ENCODE data around the gene CLIP1.

The CLIP1 gene

GRCh38 chr12:122312926-122313325 is 109.5 kb downstream of the CLIP1 start:
- Histone ChIP-seq H3K27ac (ENCODE audit: low read depth, low read length, poor library complexity, severe bottlenecking) (no peak overlapping the region), H3K9me2 (ENCODE audit: low read depth, low read length) (no peaks in the 10 kb centered on the region), H3K4me2 (ENCODE audit: low read length) (no peak overlapping the region), H3K9me3 (ENCODE audit: low read length) (no peaks in the 10 kb centered on the region), H3K4me1 (ENCODE audit: insufficient read depth, low read length, severe bottlenecking) (peaks cover 21% of the 10 kb centered on the region), H3K9ac (ENCODE audit: low read length) (no peak overlapping the region), H3K4me3 (ENCODE audit: low read depth, low read length, poor library complexity, severe bottlenecking) (no peak overlapping the region), H3F3A (ENCODE audit: insufficient read depth, low read length) (no peaks in the 10 kb centered on the region), H3K36me3 (ENCODE audit: insufficient read depth, low read length) (peaks cover 15% of the 10 kb centered on the region), H3K27me3 (ENCODE audit: insufficient read depth, low read length) (no peaks in the 10 kb centered on the region), H3K79me2 (ENCODE audit: insufficient read depth, low read length) (no peaks in the 10 kb centered on the region), H2AFZ (ENCODE audit: low read length) (no peak overlapping the region), H4K20me1 (ENCODE audit: insufficient read depth, low read length) (no peaks in the 10 kb centered on the region)
- TF ChIP-seq EZH2 (IDR thresholded peaks at IDR 0.05; ENCODE audit: borderline replicate concordance, low read length) = no peak
- no peak for TF ChIP-seq CTCF (IDR thresholded peaks at IDR 0.05; ENCODE audit: low read length)

GRCh38 chr12:122311696-122312095 is 110.8 kb downstream of the CLIP1 start:
- H3K9ac ChIP-seq (ENCODE audit: low read length) = no peak overlapping the region
- no peaks in the 10 kb centered on the region for H3K79me2 ChIP-seq (ENCODE audit: insufficient read depth, low read length)
- H3K9me3 ChIP-seq (ENCODE audit: low read length) = no peaks in the 10 kb centered on the region
- no peak overlapping the region for H3K27ac ChIP-seq (ENCODE audit: low read depth, low read length, poor library complexity, severe bottlenecking)
- H3K4me3 ChIP-seq (ENCODE audit: low read depth, low read length, poor library complexity, severe bottlenecking) = no peak overlapping the region
- H3K27me3 ChIP-seq (ENCODE audit: insufficient read depth, low read length) = no peaks in the 10 kb centered on the region
- no peaks in the 10 kb centered on the region for H3F3A ChIP-seq (ENCODE audit: insufficient read depth, low read length)
- H2AFZ ChIP-seq (ENCODE audit: low read length) = no peak overlapping the region
- H3K36me3 ChIP-seq (ENCODE audit: insufficient read depth, low read length) = peaks cover 6% of the 10 kb centered on the region; the same call in 1 of the 2 replicates
- H3K9me2 ChIP-seq (ENCODE audit: low read depth, low read length) = no peaks in the 10 kb centered on the region
- no peaks in the 10 kb centered on the region for H4K20me1 ChIP-seq (ENCODE audit: insufficient read depth, low read length)
- TF ChIP-seq EZH2 (IDR thresholded peaks at IDR 0.05; ENCODE audit: borderline replicate concordance, low read length) (no peak), CTCF (IDR thresholded peaks at IDR 0.05; ENCODE audit: low read length) (no peak)
- peaks cover 21% of the 10 kb centered on the region for H3K4me1 ChIP-seq (ENCODE audit: insufficient read depth, low read length, severe bottlenecking)
- no peak overlapping the region for H3K4me2 ChIP-seq (ENCODE audit: low read length)

- Histone ChIP-seq H3K27me3 (ENCODE audit: insufficient read depth, low read length) (no peaks in the 10 kb centered on the region), H3K4me2 (ENCODE audit: low read length) (no peak overlapping the region), H3K36me3 (ENCODE audit: insufficient read depth, low read length) (no peaks in the 10 kb centered on the region; the same call in 1 of the 2 replicates), H3K4me3 (ENCODE audit: low read depth, low read length, poor library complexity, severe bottlenecking) (no peak overlapping the region), H3K9me3 (ENCODE audit: low read length) (no peaks in the 10 kb centered on the region), H3K9me2 (ENCODE audit: low read depth, low read length) (no peaks in the 10 kb centered on the region), H3K27ac (ENCODE audit: low read depth, low read length, poor library complexity, severe bottlenecking) (no peak overlapping the region), H3F3A (ENCODE audit: insufficient read depth, low read length) (no peaks in the 10 kb centered on the region), H3K79me2 (ENCODE audit: insufficient read depth, low read length) (no peaks in the 10 kb centered on the region), H2AFZ (ENCODE audit: low read length) (no peak overlapping the region), H3K9ac (ENCODE audit: low read length) (no peak overlapping the region), H4K20me1 (ENCODE audit: insufficient read depth, low read length) (no peaks in the 10 kb centered on the region), H3K4me1 (ENCODE audit: insufficient read depth, low read length, severe bottlenecking) (peaks cover 21% of the 10 kb centered on the region)
- no peak for TF ChIP-seq CTCF (IDR thresholded peaks at IDR 0.05; ENCODE audit: low read length)
- TF ChIP-seq EZH2 (IDR thresholded peaks at IDR 0.05; ENCODE audit: borderline replicate concordance, low read length) = no peak
These were observed 111.7 kb downstream of the CLIP1 start for GRCh38 chr12:122310626-122311333.
